Endothelial cell of umbilical vein (primary cell): ENCODE data around the gene DNAJC22. TPM values are rescaled to one million over a fixed set of nuclear protein-coding genes. Genes with fewer than 3 reads are reported as not detected.
A peak's percentile ranks its signal among the peaks of the same experiment; 100 is the strongest.
"Not testable (repeated sequence)": the region's sequence is repeated elsewhere in the genome, so short reads cannot be mapped to it uniquely, and the experiment has no call there.

Experiments
- BruUV-seq: library from RNA; stranded (reverse); fragments of 400-500 nt; replicated peaks from 2 replicates; lab custom pipeline; 2021; lab: Mats Ljungman, UMichigan
- CTCF ChIA-PET: fragments of 300-600, 350-600 bp; sonication (Branson Sonifier 250); formaldehyde crosslinking; loops from one replicate; lab custom pipeline; 2021; ENCODE audit warnings: antibody characterized with exemption, inconsistent platforms; lab: Charles Lee
- POLR2A ChIA-PET: fragments of 300-600, 350-600 bp; sonication (Branson Sonifier 250); formaldehyde crosslinking; loops from one replicate; lab custom pipeline; 2021; ENCODE audit warnings: antibody characterized with exemption, inconsistent platforms; lab: Charles Lee
- DNase-seq: peaks from one replicate; pipeline ENCODE4 v3.0.0-alpha.2; 2011; ENCODE audit warnings: low read depth, low spot score
- FAIRE-seq: peaks from 2 replicates; lab custom pipeline; 2011; peaks lifted over from hg19 to GRCh38; lab: Jason Lieb, UNC
- H2AFZ ChIP-seq: 2 replicates; pipeline ENCODE4 v1.6.0; 2012; ENCODE audit warnings: low read depth, low read length, control low read depth, inconsistent platforms
- H3K27ac ChIP-seq: 2 replicates; pipeline ENCODE4 v1.5.1; 2011; ENCODE audit warnings: low read depth, mild to moderate bottlenecking, control low read depth, low read length, moderate library complexity; ENCODE audit not compliant: insufficient read depth
- H3K27me3 ChIP-seq, 2 experiments: 2 replicates each; pipeline versions ENCODE4 v1.6.0 to v1.6.1; 2011; ENCODE audit warnings: low read length in 2 of 2, mixed read lengths in 1 of 2; ENCODE audit not compliant: control insufficient read depth in 2 of 2, insufficient read depth in 2 of 2
- H3K36me3 ChIP-seq, 2 experiments: 2 replicates in 1 of 2; 3 replicates in 1 of 2; pipeline ENCODE4 v1.5.1; 2011; ENCODE audit warnings: low read length in 2 of 2, mild to moderate bottlenecking in 1 of 2, moderate library complexity in 1 of 2; ENCODE audit not compliant: control insufficient read depth in 2 of 2, insufficient read depth in 2 of 2; ENCODE audit errors: extremely low read depth in 1 of 2
- H3K4me1 ChIP-seq: 3 replicates; pipeline ENCODE4 v1.5.1; 2011; ENCODE audit warnings: mild to moderate bottlenecking, low read length; ENCODE audit not compliant: control insufficient read depth, insufficient read depth; ENCODE audit errors: extremely low read depth
- H3K4me2 ChIP-seq: 2 replicates; pipeline ENCODE4 v1.6.1; 2011; ENCODE audit warnings: low read length, control low read depth, mixed read lengths; ENCODE audit not compliant: insufficient read depth
- H3K4me3 ChIP-seq, 3 experiments: fragments of 200-600 bp in 1 of 3; sonication (generic), shearing (Covaris generic) in 1 of 3; replicated peaks in 1 of 3; 2 replicates each; pipeline ENCODE4 v1.5.1; 2011 to 2016; ENCODE audit warnings: control low read depth in 3 of 3, low read length in 3 of 3, mild to moderate bottlenecking in 2 of 3, inconsistent platforms in 1 of 3, low read depth in 1 of 3, moderate library complexity in 1 of 3; ENCODE audit not compliant: insufficient read depth in 1 of 3
- H3K79me2 ChIP-seq: 2 replicates; pipeline ENCODE4 v1.6.0; 2012; ENCODE audit warnings: low read length, inconsistent platforms; ENCODE audit not compliant: control insufficient read depth, insufficient read depth
- H3K9ac ChIP-seq: replicated peaks from 2 replicates; pipeline ENCODE3; 2011; ENCODE audit warnings: low read length, control low read depth; ENCODE audit not compliant: insufficient read depth; ENCODE audit errors: extremely low read depth
- H3K9me1 ChIP-seq: replicated peaks from 3 replicates; pipeline ENCODE4 v1.6.0; 2011; ENCODE audit warnings: mild to moderate bottlenecking, low read length; ENCODE audit not compliant: control insufficient read depth, insufficient read depth; ENCODE audit errors: extremely low read depth
- H3K9me3 ChIP-seq: replicated peaks from 2 replicates; pipeline ENCODE4 v1.5.1; 2012; ENCODE audit warnings: low read length, inconsistent platforms; ENCODE audit not compliant: control insufficient read depth, insufficient read depth
- H4K20me1 ChIP-seq: replicated peaks from 2 replicates; pipeline ENCODE3; 2011; ENCODE audit warnings: mild to moderate bottlenecking, low read length; ENCODE audit not compliant: control insufficient read depth, insufficient read depth; ENCODE audit errors: extremely low read depth
- CTCF ChIP-seq, 2 donors: IDR thresholded peaks; 1 replicate in 1 of 2; 2 replicates in 1 of 2; pipeline ENCODE4 v1.5.1; 2011; ENCODE audit warnings: low read length in 2 of 2, mild to moderate bottlenecking in 2 of 2, moderate library complexity in 2 of 2, control low read depth in 1 of 2, inconsistent platforms in 1 of 2, low read depth in 1 of 2; ENCODE audit not compliant: insufficient read depth in 1 of 2; ENCODE audit errors: extremely low read depth in 1 of 2
- EZH2 ChIP-seq: IDR thresholded peaks from 2 replicates; pipeline ENCODE4 v1.6.1; 2012; ENCODE audit warnings: borderline replicate concordance, low read depth, mild to moderate bottlenecking, moderate library complexity, low read length, inconsistent platforms; ENCODE audit not compliant: severe bottlenecking
- FOS ChIP-seq: IDR thresholded peaks from 2 replicates; pipeline ENCODE4 v1.6.1; 2011; ENCODE audit warnings: mild to moderate bottlenecking, low read length, moderate library complexity, borderline replicate concordance; ENCODE audit not compliant: insufficient read depth
- GATA2 ChIP-seq: IDR thresholded peaks from 2 replicates; pipeline ENCODE4 v1.7.0; 2011; ENCODE audit warnings: low read depth, mild to moderate bottlenecking, moderate library complexity, mixed read lengths, low read length; ENCODE audit not compliant: insufficient read length, insufficient read depth
- JUN ChIP-seq: IDR thresholded peaks from 2 replicates; pipeline ENCODE4 v1.6.1; 2011; ENCODE audit warnings: borderline replicate concordance, low read depth; ENCODE audit not compliant: insufficient read length, insufficient read depth
- MAX ChIP-seq: IDR thresholded peaks from 2 replicates; pipeline ENCODE4 v1.6.1; 2011; ENCODE audit not compliant: insufficient read depth, insufficient read length
- MYC ChIP-seq: IDR thresholded peaks from one replicate; pipeline ENCODE4 v1.6.1; 2011; ENCODE audit warnings: mild to moderate bottlenecking, low read depth, low read length
- POLR2A ChIP-seq: IDR thresholded peaks from 2 replicates; pipeline ENCODE4 v1.6.1; 2012; ENCODE audit warnings: low read depth, mild to moderate bottlenecking, control low read depth, low read length
- POLR2AphosphoS5 ChIP-seq: IDR thresholded peaks from 2 replicates; pipeline ENCODE4 v1.6.1; 2012; ENCODE audit warnings: low read depth, mild to moderate bottlenecking, control low read depth, low read length, moderate library complexity; ENCODE audit not compliant: insufficient read depth
- dilution Hi-C: fragments of 300-500 bp; cut with MboI; formaldehyde crosslinking; loops from one replicate; pipeline ENCODE4 v1.15.0; 2019; ENCODE audit warnings: low sequenced_read_pairs; ENCODE audit not compliant: extremely low pct_ligation_motif_present
- intact Hi-C: fragments of 100-400 bp; cut with micrococcal nuclease; formaldehyde crosslinking; loops from one replicate; pipeline ENCODE4 v1.10.0; 2022
- polyA plus RNA-seq, 4 experiments: library from polyadenylated mRNA; depleted of rRNA in 3 of 4; stranded (reverse) in 3 of 4; unstranded in 1 of 4; fragments of >200 nt; gene quantifications; 2 replicates each; pipeline versions ENCODE4 v1.2.1 to v1.2.3, GENCODE V29; 2011 to 2012; ENCODE audit warnings: missing spikeins in 1 of 4
- total RNA-seq: library from RNA; stranded (reverse); gene quantifications from 2 replicates; pipeline ENCODE4 v1.2.3, GENCODE V29; 2021

Gene DNAJC22
- total and polyA plus RNA-seq, 2 donors (not counting 3 experiments of a cell fraction or from before 2014, with no cell fraction given), result 1.3 to 1.4 TPM

GRCh38 chr12:49320411-49321103, 26.1 kb upstream of the DNAJC22 start:
- BruUV-seq, POLR2A ChIA-PET: not testable (repeated sequence)

GRCh38 chr12:49322367-49322707, 24.4 kb upstream of the DNAJC22 start:
- peak overlapping the region; percentile 22 to 59 (median 49) for H3K4me3 ChIP-seq
- peaks cover 12% of the 10 kb centered on the region for H3K4me1 ChIP-seq
- H3K9me1 ChIP-seq, result no peaks in the 10 kb centered on the region
- peak overlapping the region; percentile 58 for H3K4me2 ChIP-seq
- intact Hi-C loops, result no loop called here
- BruUV-seq, result TSS peak; percentile 94
- peak overlapping the region; percentile 6 for H3K27ac ChIP-seq
- POLR2A ChIA-PET, result interaction anchor here (1.0 to 1.5 kb wide), 4 partner anchors 10 to 54 kb away, joined by 3 to 7 read pairs (median 4); partner anchors contain the start of gene SPATS2
- peaks cover 11% of the 10 kb centered on the region for H3K79me2 ChIP-seq
- dilution Hi-C loops, result no loop called here
- CTCF ChIA-PET, result interaction anchor here (1.0 to 4.9 kb wide), 12 partner anchors 10 to 258 kb away, joined by 3 to 43 read pairs (median 6); partner anchors contain the start of gene DNAJC22
- H3K36me3 ChIP-seq, result peaks cover 0 to 3% of the 10 kb centered on the region in 2 experiments
- H3K9me3 ChIP-seq, result no peaks in the 10 kb centered on the region
- FAIRE-seq (no peak), DNase-seq (no peak)
- H2AFZ ChIP-seq, result peak overlapping the region; percentile 60
- TF ChIP-seq EZH2 (no peak), FOS (no peak), MYC (no peak), POLR2A (no peak), CTCF (IDR thresholded peaks at IDR 0.05; ENCODE audit: extremely low read depth in 1 of 2, insufficient read depth in 1 of 2, low read depth in 1 of 2, low read length in 2 of 2) (no peak), JUN (no peak), POLR2AphosphoS5 (no peak), GATA2 (no peak), MAX (no peak)
- peak overlapping the region; percentile 73 for H3K9ac ChIP-seq
- no peaks in the 10 kb centered on the region for H3K27me3 ChIP-seq
- no peaks in the 10 kb centered on the region for H4K20me1 ChIP-seq

More at GRCh38 chr12:49320411-49321103, 26.1 kb upstream of the DNAJC22 start:
- H3K9me3 ChIP-seq, H3K27ac ChIP-seq, FAIRE-seq, H4K20me1 ChIP-seq, dilution Hi-C loops, H2AFZ ChIP-seq, H3K27me3 ChIP-seq, H3K4me2 ChIP-seq, H3K4me3 ChIP-seq, H3K36me3 ChIP-seq, DNase-seq, H3K9ac ChIP-seq, intact Hi-C loops, H3K9me1 ChIP-seq: not testable (repeated sequence)
- Histone ChIP-seq H3K4me1 (peaks cover 12% of the 10 kb centered on the region), H3K79me2 (peaks cover 11% of the 10 kb centered on the region)
- CTCF ChIA-PET, result interaction anchor here (0.7 kb wide), 1 partner anchor 23 kb away, joined by 3 read pairs; no protein-coding TSS in a partner anchor
